GM12878 (cell line): Measurements from ENCODE around the gene MNAT1. TPM values are rescaled to one million over a fixed set of nuclear protein-coding genes. Genes with fewer than 3 reads are reported as not detected.

Experiments used
- BCL11A ChIP-seq: IDR thresholded peaks from 2 replicates; pipeline ENCODE4 v1.6.1; 2011; ENCODE audit warnings: low read depth, low read length
- BMI1 ChIP-seq: fragments of 450-650 bp; IDR thresholded peaks from 2 replicates; pipeline ENCODE4 v1.6.1; 2016; ENCODE audit warnings: mild to moderate bottlenecking, moderate library complexity, borderline replicate concordance
- CBX5 ChIP-seq: sonication (generic); IDR thresholded peaks from 2 replicates; pipeline ENCODE4 v1.6.1; 2016; ENCODE audit warnings: low read depth, moderate library complexity, mild to moderate bottlenecking, inconsistent platforms
- CREB1 ChIP-seq: IDR thresholded peaks from 2 replicates; pipeline ENCODE4 v1.6.1; 2012; ENCODE audit warnings: low read depth, mild to moderate bottlenecking, inconsistent platforms
- FOXM1 ChIP-seq: IDR thresholded peaks from 2 replicates; pipeline ENCODE4 v1.6.1; 2012; ENCODE audit warnings: low read depth, mild to moderate bottlenecking, inconsistent platforms, low read length, moderate library complexity
- HDGF ChIP-seq: fragments of 450-650 bp; IDR thresholded peaks from 2 replicates; pipeline ENCODE4 v1.6.1; 2016; ENCODE audit warnings: antibody characterized with exemption
- IKZF1 ChIP-seq: fragments of 450-650 bp; conservative IDR thresholded peaks from 2 replicates; pipeline ENCODE4 v1.6.1; 2017; ENCODE audit warnings: antibody characterized with exemption, mild to moderate bottlenecking
- MEF2A ChIP-seq: IDR thresholded peaks from 2 replicates; pipeline ENCODE4 v1.6.1; 2011; ENCODE audit warnings: low read depth, mild to moderate bottlenecking, low read length, moderate library complexity; ENCODE audit not compliant: insufficient read depth
- MYC ChIP-seq: IDR thresholded peaks from 2 replicates; pipeline ENCODE4 v1.6.1; 2011; ENCODE audit warnings: mild to moderate bottlenecking, low read length, moderate library complexity, inconsistent platforms; ENCODE audit not compliant: insufficient read depth, insufficient replicate concordance, insufficient read length, severe bottlenecking
- PAX5 ChIP-seq: IDR thresholded peaks from 2 replicates; pipeline ENCODE4 v1.6.1; 2011; ENCODE audit warnings: low read depth, low read length, borderline replicate concordance
- PAX8 ChIP-seq: fragments of 450-650 bp; IDR thresholded peaks from 2 replicates; pipeline ENCODE4 v1.6.1; 2017; ENCODE audit warnings: mild to moderate bottlenecking, moderate library complexity
- RAD51 ChIP-seq: fragments of 450-650 bp; IDR thresholded peaks from 2 replicates; pipeline ENCODE4 v1.6.1; 2016; ENCODE audit warnings: moderate library complexity, mild to moderate bottlenecking, inconsistent platforms
- SPI1 ChIP-seq: IDR thresholded peaks from 2 replicates; pipeline ENCODE4 v1.6.1; 2011; ENCODE audit warnings: low read depth, mild to moderate bottlenecking, low read length, moderate library complexity, borderline replicate concordance; ENCODE audit not compliant: insufficient read depth
- TARDBP ChIP-seq: IDR thresholded peaks from 2 replicates; pipeline ENCODE4 v1.6.1; 2016; ENCODE audit warnings: borderline replicate concordance
- YY1 ChIP-seq: IDR thresholded peaks from 2 replicates; pipeline ENCODE4 v1.6.1; 2011; ENCODE audit warnings: low read depth, mild to moderate bottlenecking, low read length
- ZNF274 ChIP-seq: IDR thresholded peaks from one replicate; pipeline ENCODE4 v1.8.0; 2011; ENCODE audit not compliant: insufficient read length, insufficient read depth
- polyA plus RNA-seq, 11 experiments: library from polyadenylated mRNA; depleted of rRNA in 4 of 11; unstranded in 6 of 11; stranded (reverse) in 5 of 11; fragments of >200 nt; fragmentation: Nextera tagmentation in 4 of 11; fragmentation: Illumina TruSeq in 1 of 11; extraction: Ambion mirVana in 4 of 11; extraction: Trizol in 1 of 11; gene quantifications; 1 replicate in 1 of 11; 2 replicates in 10 of 11; pipeline versions ENCODE4 v1.2.1 to v1.2.3, GENCODE V29; 2011 to 2016; ENCODE audit warnings: inconsistent platforms in 2 of 11, missing spikeins in 2 of 11, low read depth in 1 of 11
- total RNA-seq, 4 experiments: library from RNA; depleted of rRNA in 3 of 4; stranded (reverse); fragments of >200 nt in 3 of 4; fragmentation: Illumina TruSeq in 1 of 4; extraction: Trizol in 1 of 4; gene quantifications; 2 replicates each; pipeline versions ENCODE4 v1.2.1 to v1.2.3, GENCODE V29; 2013 to 2021
- TF ChIP-seq, protein P1 (sequence below): fragments of 450-650 bp; IDR thresholded peaks from 2 replicates; pipeline ENCODE4 v1.6.1; 2017; ENCODE audit warnings: mild to moderate bottlenecking, moderate library complexity
- TF ChIP-seq, protein P2 (sequence below): fragments of 450-650 bp; formaldehyde crosslinking; IDR thresholded peaks from 2 replicates; pipeline ENCODE4 v1.5.0; 2022; ENCODE audit warnings: mild to moderate bottlenecking, missing genetic modification characterization
- TF ChIP-seq, protein P3 (sequence below): fragments of 450-650 bp; IDR thresholded peaks from 2 replicates; pipeline ENCODE4 v1.6.1; 2017; ENCODE audit warnings: mild to moderate bottlenecking, low read depth, inconsistent platforms; ENCODE audit not compliant: poor library complexity, severe bottlenecking
- TF ChIP-seq, protein P4 (sequence below): fragments of 450-650 bp; IDR thresholded peaks from 2 replicates; pipeline ENCODE4 v1.6.1; 2016; ENCODE audit warnings: mild to moderate bottlenecking

Gene MNAT1
- total and polyA plus RNA-seq, 10 of the 15 experiments (the other 5 are each of a cell fraction or from before 2014, with no cell fraction given) = 26.5 to 67.4 (median 40.8) TPM

DNA sequence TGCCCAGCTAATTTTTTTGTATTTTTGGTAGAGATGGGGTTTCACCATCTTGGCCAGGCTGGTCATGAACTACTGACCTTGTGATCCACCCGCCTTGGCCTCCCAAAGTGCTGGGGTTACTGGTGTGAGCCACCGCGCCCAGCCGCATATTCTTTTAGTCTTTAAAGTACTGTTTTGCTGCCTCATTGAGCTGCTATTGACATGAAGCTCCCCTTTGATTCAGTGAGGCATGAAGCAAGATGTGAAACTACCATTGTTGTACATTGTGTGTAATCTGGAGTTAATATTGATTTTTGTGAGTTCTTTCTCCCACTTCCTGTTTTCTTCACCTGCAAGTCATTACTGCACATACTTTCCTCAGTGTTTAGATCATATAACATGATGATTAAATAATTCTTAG is 80.8 kb downstream of the MNAT1 start (continued):
- TF ChIP-seq, protein P1, sequence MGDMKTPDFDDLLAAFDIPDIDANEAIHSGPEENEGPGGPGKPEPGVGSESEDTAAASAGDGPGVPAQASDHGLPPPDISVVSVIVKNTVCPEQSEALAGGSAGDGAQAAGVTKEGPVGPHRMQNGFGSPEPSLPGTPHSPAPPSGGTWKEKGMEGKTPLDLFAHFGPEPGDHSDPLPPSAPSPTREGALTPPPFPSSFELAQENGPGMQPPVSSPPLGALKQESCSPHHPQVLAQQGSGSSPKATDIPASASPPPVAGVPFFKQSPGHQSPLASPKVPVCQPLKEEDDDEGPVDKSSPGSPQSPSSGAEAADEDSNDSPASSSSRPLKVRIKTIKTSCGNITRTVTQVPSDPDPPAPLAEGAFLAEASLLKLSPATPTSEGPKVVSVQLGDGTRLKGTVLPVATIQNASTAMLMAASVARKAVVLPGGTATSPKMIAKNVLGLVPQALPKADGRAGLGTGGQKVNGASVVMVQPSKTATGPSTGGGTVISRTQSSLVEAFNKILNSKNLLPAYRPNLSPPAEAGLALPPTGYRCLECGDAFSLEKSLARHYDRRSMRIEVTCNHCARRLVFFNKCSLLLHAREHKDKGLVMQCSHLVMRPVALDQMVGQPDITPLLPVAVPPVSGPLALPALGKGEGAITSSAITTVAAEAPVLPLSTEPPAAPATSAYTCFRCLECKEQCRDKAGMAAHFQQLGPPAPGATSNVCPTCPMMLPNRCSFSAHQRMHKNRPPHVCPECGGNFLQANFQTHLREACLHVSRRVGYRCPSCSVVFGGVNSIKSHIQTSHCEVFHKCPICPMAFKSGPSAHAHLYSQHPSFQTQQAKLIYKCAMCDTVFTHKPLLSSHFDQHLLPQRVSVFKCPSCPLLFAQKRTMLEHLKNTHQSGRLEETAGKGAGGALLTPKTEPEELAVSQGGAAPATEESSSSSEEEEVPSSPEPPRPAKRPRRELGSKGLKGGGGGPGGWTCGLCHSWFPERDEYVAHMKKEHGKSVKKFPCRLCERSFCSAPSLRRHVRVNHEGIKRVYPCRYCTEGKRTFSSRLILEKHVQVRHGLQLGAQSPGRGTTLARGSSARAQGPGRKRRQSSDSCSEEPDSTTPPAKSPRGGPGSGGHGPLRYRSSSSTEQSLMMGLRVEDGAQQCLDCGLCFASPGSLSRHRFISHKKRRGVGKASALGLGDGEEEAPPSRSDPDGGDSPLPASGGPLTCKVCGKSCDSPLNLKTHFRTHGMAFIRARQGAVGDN = no peak
- TF ChIP-seq TARDBP = no peak
- peak; percentile 95 for TF ChIP-seq SPI1
- peak; percentile 83; the same call in 1 of the 2 replicates for TF ChIP-seq PAX5
- TF ChIP-seq RAD51 = peak; percentile 24; the same call in 1 of the 2 replicates
- no peak for TF ChIP-seq IKZF1
- TF ChIP-seq MEF2A = no peak
- TF ChIP-seq FOXM1 = no peak
- TF ChIP-seq HDGF = peak; percentile 56; the same call in 1 of the 2 replicates
- TF ChIP-seq CREB1 = no peak
- TF ChIP-seq MYC = no peak
- TF ChIP-seq, protein P2, sequence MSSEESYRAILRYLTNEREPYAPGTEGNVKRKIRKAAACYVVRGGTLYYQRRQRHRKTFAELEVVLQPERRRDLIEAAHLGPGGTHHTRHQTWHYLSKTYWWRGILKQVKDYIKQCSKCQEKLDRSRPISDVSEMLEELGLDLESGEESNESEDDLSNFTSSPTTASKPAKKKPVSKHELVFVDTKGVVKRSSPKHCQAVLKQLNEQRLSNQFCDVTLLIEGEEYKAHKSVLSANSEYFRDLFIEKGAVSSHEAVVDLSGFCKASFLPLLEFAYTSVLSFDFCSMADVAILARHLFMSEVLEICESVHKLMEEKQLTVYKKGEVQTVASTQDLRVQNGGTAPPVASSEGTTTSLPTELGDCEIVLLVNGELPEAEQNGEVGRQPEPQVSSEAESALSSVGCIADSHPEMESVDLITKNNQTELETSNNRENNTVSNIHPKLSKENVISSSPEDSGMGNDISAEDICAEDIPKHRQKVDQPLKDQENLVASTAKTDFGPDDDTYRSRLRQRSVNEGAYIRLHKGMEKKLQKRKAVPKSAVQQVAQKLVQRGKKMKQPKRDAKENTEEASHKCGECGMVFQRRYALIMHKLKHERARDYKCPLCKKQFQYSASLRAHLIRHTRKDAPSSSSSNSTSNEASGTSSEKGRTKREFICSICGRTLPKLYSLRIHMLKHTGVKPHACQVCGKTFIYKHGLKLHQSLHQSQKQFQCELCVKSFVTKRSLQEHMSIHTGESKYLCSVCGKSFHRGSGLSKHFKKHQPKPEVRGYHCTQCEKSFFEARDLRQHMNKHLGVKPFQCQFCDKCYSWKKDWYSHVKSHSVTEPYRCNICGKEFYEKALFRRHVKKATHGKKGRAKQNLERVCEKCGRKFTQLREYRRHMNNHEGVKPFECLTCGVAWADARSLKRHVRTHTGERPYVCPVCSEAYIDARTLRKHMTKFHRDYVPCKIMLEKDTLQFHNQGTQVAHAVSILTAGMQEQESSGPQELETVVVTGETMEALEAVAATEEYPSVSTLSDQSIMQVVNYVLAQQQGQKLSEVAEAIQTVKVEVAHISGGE (CRISPR knock-in tag) = no peak
- TF ChIP-seq YY1 = 0 out of 2 replicates have a peak, but pooled peaks have one; percentile 19
- TF ChIP-seq, protein P3, sequence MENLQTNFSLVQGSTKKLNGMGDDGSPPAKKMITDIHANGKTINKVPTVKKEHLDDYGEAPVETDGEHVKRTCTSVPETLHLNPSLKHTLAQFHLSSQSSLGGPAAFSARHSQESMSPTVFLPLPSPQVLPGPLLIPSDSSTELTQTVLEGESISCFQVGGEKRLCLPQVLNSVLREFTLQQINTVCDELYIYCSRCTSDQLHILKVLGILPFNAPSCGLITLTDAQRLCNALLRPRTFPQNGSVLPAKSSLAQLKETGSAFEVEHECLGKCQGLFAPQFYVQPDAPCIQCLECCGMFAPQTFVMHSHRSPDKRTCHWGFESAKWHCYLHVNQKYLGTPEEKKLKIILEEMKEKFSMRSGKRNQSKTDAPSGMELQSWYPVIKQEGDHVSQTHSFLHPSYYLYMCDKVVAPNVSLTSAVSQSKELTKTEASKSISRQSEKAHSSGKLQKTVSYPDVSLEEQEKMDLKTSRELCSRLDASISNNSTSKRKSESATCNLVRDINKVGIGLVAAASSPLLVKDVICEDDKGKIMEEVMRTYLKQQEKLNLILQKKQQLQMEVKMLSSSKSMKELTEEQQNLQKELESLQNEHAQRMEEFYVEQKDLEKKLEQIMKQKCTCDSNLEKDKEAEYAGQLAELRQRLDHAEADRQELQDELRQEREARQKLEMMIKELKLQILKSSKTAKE = peak; percentile 50
- TF ChIP-seq, protein P4, sequence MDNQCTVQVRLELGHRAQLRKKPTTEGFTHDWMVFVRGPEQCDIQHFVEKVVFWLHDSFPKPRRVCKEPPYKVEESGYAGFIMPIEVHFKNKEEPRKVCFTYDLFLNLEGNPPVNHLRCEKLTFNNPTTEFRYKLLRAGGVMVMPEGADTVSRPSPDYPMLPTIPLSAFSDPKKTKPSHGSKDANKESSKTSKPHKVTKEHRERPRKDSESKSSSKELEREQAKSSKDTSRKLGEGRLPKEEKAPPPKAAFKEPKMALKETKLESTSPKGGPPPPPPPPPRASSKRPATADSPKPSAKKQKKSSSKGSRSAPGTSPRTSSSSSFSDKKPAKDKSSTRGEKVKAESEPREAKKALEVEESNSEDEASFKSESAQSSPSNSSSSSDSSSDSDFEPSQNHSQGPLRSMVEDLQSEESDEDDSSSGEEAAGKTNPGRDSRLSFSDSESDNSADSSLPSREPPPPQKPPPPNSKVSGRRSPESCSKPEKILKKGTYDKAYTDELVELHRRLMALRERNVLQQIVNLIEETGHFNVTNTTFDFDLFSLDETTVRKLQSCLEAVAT = peak; percentile 49; the same call in 1 of the 2 replicates
- TF ChIP-seq BMI1 = peak; percentile 58
- 0 out of 2 replicates have a peak, but pooled peaks have one; percentile 42 for TF ChIP-seq CBX5
- TF ChIP-seq ZNF274 = no peak
- TF ChIP-seq BCL11A = peak; percentile 52; the same call in 1 of the 2 replicates
- no peak for TF ChIP-seq PAX8
